Measurements from ENCODE around the gene TRNAU1AP.

- no peak for TF ChIP-seq ETV6 (CRISPR knock-in tag; conservative IDR thresholded peaks at IDR 0.05)
- TF ChIP-seq RXRA (CRISPR knock-in tag; IDR thresholded peaks at IDR 0.05) = no peak
- TF ChIP-seq ELF1 (CRISPR knock-in tag; IDR thresholded peaks at IDR 0.05) = no peak
- no peak for TF ChIP-seq HNF4A (CRISPR knock-in tag; IDR thresholded peaks at IDR 0.05)
- TF ChIP-seq RFX1 (IDR thresholded peaks at IDR 0.05) = no peak
- no peak for TF ChIP-seq ZBTB33 (CRISPR knock-in tag; IDR thresholded peaks at IDR 0.05)
- no peak for TF ChIP-seq TARDBP (CRISPR knock-in tag; IDR thresholded peaks at IDR 0.05)
- no peak for TF ChIP-seq EP300 (IDR thresholded peaks at IDR 0.05; ENCODE audit: low read depth in 2 of 2, low read length in 2 of 2)
- no peak for TF ChIP-seq EP300 (CRISPR knock-in tag; IDR thresholded peaks at IDR 0.05; ENCODE audit: borderline replicate concordance)
- no peak for TF ChIP-seq NCOA2 (CRISPR knock-in tag; IDR thresholded peaks at IDR 0.05)
Observed at GRCh38 chr1:28579401-28579800, 26.5 kb downstream of the TRNAU1AP start.
